Measurements from ENCODE around the gene MAP2K1. TPM values are rescaled to one million over a fixed set of nuclear protein-coding genes. Genes with fewer than 3 reads are reported as not detected.
"Not testable (repeated sequence)": the region's sequence is repeated elsewhere in the genome, so short reads cannot be mapped to it uniquely, and the experiment has no call there.

The MAP2K1 gene
- 14.4 TPM for polyA plus RNA-seq (2013, experiment 1 of 2)
- polyA plus RNA-seq (2013, experiment 2 of 2): 14.9 TPM

DNA sequence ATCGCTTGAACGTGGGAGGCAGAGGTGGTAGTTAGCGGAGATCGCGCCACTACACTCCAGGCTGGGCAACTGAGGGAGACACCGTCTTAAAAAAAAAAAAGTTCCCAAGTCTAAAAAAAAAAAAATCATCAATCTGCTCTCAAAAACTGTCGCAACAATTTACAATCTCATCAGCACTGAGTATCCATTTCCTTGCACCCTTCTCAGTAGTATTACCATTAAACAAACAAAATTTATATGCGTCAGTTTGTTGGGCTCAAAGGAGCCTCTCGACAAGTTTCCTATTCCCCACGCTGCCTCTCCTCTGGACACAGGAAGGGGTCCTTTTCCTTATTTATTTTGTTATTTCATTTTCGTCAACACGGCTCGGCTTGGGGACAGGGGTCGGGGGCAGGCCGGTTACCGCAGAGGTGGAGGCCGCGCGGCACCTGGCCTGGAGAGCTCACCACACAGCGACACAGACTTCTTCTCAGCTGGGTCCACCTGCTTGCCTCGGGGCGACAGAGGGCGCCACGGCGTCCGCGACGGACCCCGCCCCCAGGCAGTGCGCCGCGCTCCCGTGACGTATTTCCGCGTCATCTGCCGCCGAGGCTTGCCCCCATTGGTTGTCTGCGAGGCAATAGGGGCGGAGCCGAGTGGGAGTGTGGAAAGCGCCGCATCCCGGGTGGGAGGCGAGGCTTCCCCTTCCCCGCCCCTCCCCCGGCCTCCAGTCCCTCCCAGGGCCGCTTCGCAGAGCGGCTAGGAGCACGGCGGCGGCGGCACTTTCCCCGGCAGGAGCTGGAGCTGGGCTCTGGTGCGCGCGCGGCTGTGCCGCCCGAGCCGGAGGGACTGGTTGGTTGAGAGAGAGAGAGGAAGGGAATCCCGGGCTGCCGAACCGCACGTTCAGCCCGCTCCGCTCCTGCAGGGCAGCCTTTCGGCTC lies at the start of gene MAP2K1:
Gene MAP2K1 (plus strand): TSS at position 709 of the 920 bp plus-strand sequence. CDS start 436 bp downstream, outside the sequence.
- Histone ChIP-seq H3K9ac (ENCODE audit: low read length) (peak within 1 kb of the TSS; percentile 93), H4K8ac (ENCODE audit: low read length) (peak within 1 kb of the TSS; percentile 88), H3K27me3 (ENCODE audit: control insufficient read depth in 1 of 2, insufficient read depth in 1 of 2, low read length in 2 of 2) (no peaks in the 10 kb centered on the region), H3K79me1 (replicated peaks; ENCODE audit: low read length, poor library complexity, severe bottlenecking) (peaks cover 9% of the 10 kb centered on the region), H3K9me3 (ENCODE audit: control insufficient read depth, low read length) (no peaks in the 10 kb centered on the region), H2BK120ac (ENCODE audit: low read depth, low read length) (peak within 1 kb of the TSS; percentile 36), H3K36me3 (ENCODE audit: control insufficient read depth in 1 of 2, insufficient read depth in 2 of 2, low read depth in 1 of 2, low read length in 2 of 2) (peaks cover 0 to 8% of the 10 kb centered on the region in 2 experiments), H2BK15ac (ENCODE audit: low read depth, poor library complexity, severe bottlenecking) (peak within 1 kb of the TSS; percentile 18), H3K4me2 (ENCODE audit: low read length, poor library complexity, severe bottlenecking) (peak within 1 kb of the TSS; percentile 74), H3K27ac (ENCODE audit: low read length, poor library complexity, severe bottlenecking) (peak within 1 kb of the TSS; percentile 65), H3K4me1 (ENCODE audit: control insufficient read depth, insufficient read depth, low read depth, low read length) (peaks cover 6% of the 10 kb centered on the region), H2AK5ac (ENCODE audit: low read length, severe bottlenecking) (peak within 1 kb of the TSS; percentile 54), H2BK12ac (ENCODE audit: low read length in 2 of 2) (peak within 1 kb of the TSS in 1 of 2 experiments; percentile 80), H3K14ac (ENCODE audit: low read length in 2 of 2) (peak within 1 kb of the TSS; percentile 91 to 96), H3K18ac (ENCODE audit: low read depth in 1 of 2, low read length in 2 of 2) (peak within 1 kb of the TSS; percentile 58 to 94), H3K4me3 (ENCODE audit: insufficient read depth in 1 of 2, low read depth in 1 of 2, low read length in 2 of 2) (peak within 1 kb of the TSS; percentile 87 to 95), H4K91ac (ENCODE audit: low read length) (no peak within 1 kb of the TSS), H3K23ac (ENCODE audit: low read length in 2 of 2) (no peak within 1 kb of the TSS), H2AFZ (ENCODE audit: low read depth, low read length) (peak within 1 kb of the TSS; percentile 90), H3K4ac (ENCODE audit: low read depth in 1 of 2, low read length in 2 of 2) (peak within 1 kb of the TSS in 1 of 2 experiments; percentile 81), H2BK5ac (ENCODE audit: low read depth, low read length, poor library complexity, severe bottlenecking) (no peak within 1 kb of the TSS)
- WGBS: 16% methylated on average over 47 of the region's 69 CpGs
- peak; percentile 97 for DNase-seq

DNA sequence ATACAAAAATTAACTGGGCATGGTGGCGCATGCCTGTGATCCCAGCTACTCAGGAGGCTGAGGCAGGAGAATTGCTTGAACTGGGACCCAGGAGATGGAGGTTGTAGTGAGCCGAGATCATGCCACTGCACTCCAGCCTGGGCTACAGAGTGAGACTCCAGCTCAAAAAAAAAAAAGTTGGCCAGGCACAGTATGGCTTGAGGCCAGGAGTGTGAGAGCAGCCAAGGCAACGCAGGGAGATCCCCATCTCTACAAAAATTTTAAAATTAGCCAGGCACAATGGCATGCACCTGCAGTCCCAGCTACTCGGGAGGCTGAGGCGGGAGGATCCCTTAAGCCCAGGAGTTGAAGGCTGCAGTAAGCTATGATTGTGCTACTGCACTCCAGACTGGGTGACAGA lies 38.2 kb upstream of the MAP2K1 start:
- H4K8ac ChIP-seq (ENCODE audit: low read length); H3K4me1 ChIP-seq (ENCODE audit: control insufficient read depth, insufficient read depth, low read depth, low read length); H3K4ac ChIP-seq (ENCODE audit: low read depth in 1 of 2, low read length in 2 of 2); H3K27ac ChIP-seq (ENCODE audit: low read length, poor library complexity, severe bottlenecking); H2BK5ac ChIP-seq (ENCODE audit: low read depth, low read length, poor library complexity, severe bottlenecking); H3K79me1 ChIP-seq (replicated peaks; ENCODE audit: low read length, poor library complexity, severe bottlenecking); H3K27me3 ChIP-seq (ENCODE audit: control insufficient read depth in 1 of 2, insufficient read depth in 1 of 2, low read length in 2 of 2); H3K9ac ChIP-seq (ENCODE audit: low read length); H3K23ac ChIP-seq (ENCODE audit: low read length in 2 of 2); H3K4me3 ChIP-seq (ENCODE audit: insufficient read depth in 1 of 2, low read depth in 1 of 2, low read length in 2 of 2); H2AFZ ChIP-seq (ENCODE audit: low read depth, low read length); H2BK15ac ChIP-seq (ENCODE audit: low read depth, poor library complexity, severe bottlenecking); H2BK120ac ChIP-seq (ENCODE audit: low read depth, low read length); H3K4me2 ChIP-seq (ENCODE audit: low read length, poor library complexity, severe bottlenecking); H3K9me3 ChIP-seq (ENCODE audit: control insufficient read depth, low read length); H3K18ac ChIP-seq (ENCODE audit: low read depth in 1 of 2, low read length in 2 of 2); H2BK12ac ChIP-seq (ENCODE audit: low read length in 2 of 2); H2AK5ac ChIP-seq (ENCODE audit: low read length, severe bottlenecking); H3K14ac ChIP-seq (ENCODE audit: low read length in 2 of 2); DNase-seq; H4K91ac ChIP-seq (ENCODE audit: low read length): not testable (repeated sequence)
- peaks cover 6 to 33% of the 10 kb centered on the region in 2 experiments for H3K36me3 ChIP-seq (ENCODE audit: control insufficient read depth in 1 of 2, insufficient read depth in 2 of 2, low read depth in 1 of 2, low read length in 2 of 2)
- 80% methylated on average over 5 of the region's 5 CpGs for WGBS

DNA sequence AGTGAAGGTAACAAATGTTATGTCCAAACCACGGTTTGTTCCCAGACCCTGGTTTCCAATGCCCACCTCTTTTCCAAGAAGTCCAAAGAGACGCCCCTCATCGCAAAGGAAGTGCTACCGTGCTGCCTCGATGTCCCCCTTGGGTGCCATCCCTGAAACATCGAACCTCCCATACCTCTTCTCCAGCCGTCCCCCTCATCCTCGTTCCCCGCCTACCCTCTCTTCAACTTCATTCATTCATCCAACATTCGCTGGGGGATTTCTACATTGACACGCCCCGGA lies 30.7 kb upstream of the MAP2K1 start:
- H3K4me3 ChIP-seq (ENCODE audit: insufficient read depth in 1 of 2, low read depth in 1 of 2, low read length in 2 of 2): peak overlapping the region; percentile 64 to 84
- H2BK5ac ChIP-seq (ENCODE audit: low read depth, low read length, poor library complexity, severe bottlenecking): no peak overlapping the region
- no peak overlapping the region for H2BK12ac ChIP-seq (ENCODE audit: low read length in 2 of 2)
- peak overlapping the region; percentile 83 for H4K8ac ChIP-seq (ENCODE audit: low read length)
- H2BK120ac ChIP-seq (ENCODE audit: low read depth, low read length): no peak overlapping the region
- H3K27me3 ChIP-seq (ENCODE audit: control insufficient read depth in 1 of 2, insufficient read depth in 1 of 2, low read length in 2 of 2): no peaks in the 10 kb centered on the region
- H2BK15ac ChIP-seq (ENCODE audit: low read depth, poor library complexity, severe bottlenecking): no peak overlapping the region
- H3K4me2 ChIP-seq (ENCODE audit: low read length, poor library complexity, severe bottlenecking): peak overlapping the region; percentile 86
- no peak overlapping the region for H2AK5ac ChIP-seq (ENCODE audit: low read length, severe bottlenecking)
- no peak overlapping the region for H4K91ac ChIP-seq (ENCODE audit: low read length)
- H3K27ac ChIP-seq (ENCODE audit: low read length, poor library complexity, severe bottlenecking): peak overlapping the region; percentile 3
- peak overlapping the region in 1 of 2 experiments; percentile 30 for H3K14ac ChIP-seq (ENCODE audit: low read length in 2 of 2)
- peaks cover 3% of the 10 kb centered on the region for H3K4me1 ChIP-seq (ENCODE audit: control insufficient read depth, insufficient read depth, low read depth, low read length)
- H3K9me3 ChIP-seq (ENCODE audit: control insufficient read depth, low read length): no peaks in the 10 kb centered on the region
- DNase-seq: no peak
- H3K23ac ChIP-seq (ENCODE audit: low read length in 2 of 2): no peak overlapping the region
- peaks cover 7% of the 10 kb centered on the region for H3K79me1 ChIP-seq (replicated peaks; ENCODE audit: low read length, poor library complexity, severe bottlenecking)
- peak overlapping the region; percentile 83 for H2AFZ ChIP-seq (ENCODE audit: low read depth, low read length)
- 4% methylated on average over 12 of the region's 12 CpGs for WGBS
- H3K18ac ChIP-seq (ENCODE audit: low read depth in 1 of 2, low read length in 2 of 2): peak overlapping the region; percentile 58 to 84
- H3K4ac ChIP-seq (ENCODE audit: low read depth in 1 of 2, low read length in 2 of 2): peak overlapping the region; percentile 24
- peaks cover 0 to 9% of the 10 kb centered on the region in 2 experiments for H3K36me3 ChIP-seq (ENCODE audit: control insufficient read depth in 1 of 2, insufficient read depth in 2 of 2, low read depth in 1 of 2, low read length in 2 of 2)
- H3K9ac ChIP-seq (ENCODE audit: low read length): peak overlapping the region; percentile 95

Data from mesenchymal stem cell (in vitro differentiated cells and primary cell).